ENCODE measurements around the gene PRKG1.
"Not testable (repeated sequence)": the region's sequence is repeated elsewhere in the genome, so short reads cannot be mapped to it uniquely, and the experiment has no call there.

The PRKG1 gene

DNA sequence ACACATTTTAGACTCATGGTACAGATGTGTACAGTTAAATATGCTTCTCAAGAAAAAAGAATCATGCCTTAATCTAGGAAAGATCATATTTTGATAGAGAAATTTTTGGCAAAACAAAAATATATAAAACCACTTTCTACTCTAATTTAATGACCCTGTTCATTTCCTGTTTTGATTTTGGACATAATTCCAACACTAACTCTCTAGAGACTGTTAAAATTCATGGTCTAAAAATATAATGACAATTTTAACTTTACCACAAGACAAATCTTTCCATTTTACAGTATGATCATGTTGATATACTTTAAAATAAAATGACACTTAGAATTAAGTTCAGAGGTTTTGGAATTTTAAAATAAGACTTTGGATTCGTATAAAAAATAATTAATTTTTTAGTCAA, 45.2 kb downstream of the PRKG1 start:
- DNase-seq: no peak

DNA sequence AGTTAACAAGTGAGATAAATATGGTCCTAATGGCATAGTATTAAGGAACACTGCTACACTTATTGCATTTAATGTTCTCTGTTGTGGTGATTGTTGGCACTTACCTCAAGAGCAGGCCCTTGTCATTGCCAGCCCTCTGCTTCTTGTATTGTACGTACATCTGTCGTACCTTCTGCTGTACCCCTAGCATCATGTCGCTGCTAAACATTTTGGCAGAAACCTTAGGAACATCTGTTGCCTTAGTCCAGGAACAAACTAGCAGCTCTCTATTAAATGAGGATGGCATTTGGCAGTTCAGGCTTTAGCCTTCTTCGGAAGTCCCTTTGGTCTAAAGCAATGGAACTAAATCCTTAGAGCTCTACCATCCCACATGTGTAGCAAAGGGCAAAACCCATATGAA, 47.6 kb downstream of the PRKG1 start:
- DNase-seq: no peak

DNA sequence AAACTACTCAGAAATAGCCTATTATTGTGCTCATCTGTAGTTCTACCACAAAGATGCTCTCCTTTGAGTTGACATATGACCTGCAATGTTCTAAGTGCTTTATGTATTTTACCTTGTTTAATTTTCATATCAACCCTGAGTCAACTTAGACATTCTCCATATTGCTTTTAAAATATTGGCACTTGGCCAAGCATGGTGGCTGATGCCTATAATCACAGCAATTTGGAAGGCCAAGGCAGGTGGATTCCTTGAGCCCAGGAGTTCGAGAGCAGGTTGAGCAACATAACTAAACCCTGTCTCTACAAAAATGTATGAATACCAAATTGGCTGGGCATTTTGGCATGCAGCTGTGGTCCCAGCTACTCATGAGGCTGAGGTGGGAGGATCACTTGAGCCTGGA, 50.6 kb downstream of the PRKG1 start:
- no peak for DNase-seq

DNA sequence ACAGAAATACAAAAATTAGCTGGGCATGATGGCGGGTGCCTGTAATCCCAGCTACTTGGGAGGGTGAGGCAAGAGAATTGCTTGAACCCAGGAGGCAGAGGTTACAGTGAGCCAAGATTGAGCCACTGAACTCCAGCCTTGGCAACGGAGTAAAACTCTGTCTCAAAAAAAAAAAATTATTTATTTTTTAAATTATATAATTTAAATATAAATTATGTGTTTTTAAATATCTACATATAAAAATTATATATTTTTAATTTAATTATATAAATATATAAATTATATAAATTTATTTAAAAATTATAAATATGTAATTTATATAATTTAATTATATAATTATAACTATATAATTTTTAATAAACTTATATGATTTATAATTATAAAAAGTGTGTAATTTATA, 51.2 kb downstream of the PRKG1 start:
- DNase-seq: no peak

DNA sequence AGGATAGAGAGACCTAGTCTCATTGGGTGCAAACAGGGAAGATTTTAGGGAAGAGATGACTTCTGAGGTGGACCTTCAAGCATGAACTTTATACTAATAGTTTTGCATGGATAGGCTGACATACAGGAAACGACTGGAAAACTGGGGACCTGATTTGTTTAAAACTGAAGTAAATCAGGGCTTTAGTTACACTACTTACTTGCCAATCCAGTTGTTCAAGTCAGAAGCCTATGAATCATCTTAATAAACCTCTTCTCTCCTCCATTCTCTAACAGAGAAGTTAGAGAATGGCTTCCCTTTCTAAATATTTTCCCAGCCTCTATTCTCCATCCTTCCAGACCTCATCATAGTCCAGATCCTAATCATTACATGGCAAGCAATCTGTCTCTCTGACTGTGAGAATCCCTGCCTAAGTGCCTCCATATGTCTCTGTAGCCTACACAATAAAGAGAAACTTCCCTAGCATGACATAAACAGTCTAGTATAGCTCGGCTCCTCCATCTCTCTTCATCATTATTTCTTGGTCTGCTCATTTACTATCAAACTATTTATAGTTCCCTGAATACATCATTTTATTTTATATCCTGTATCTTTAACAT, 55.8 kb downstream of the PRKG1 start:
- DNase-seq: no peak

DNA sequence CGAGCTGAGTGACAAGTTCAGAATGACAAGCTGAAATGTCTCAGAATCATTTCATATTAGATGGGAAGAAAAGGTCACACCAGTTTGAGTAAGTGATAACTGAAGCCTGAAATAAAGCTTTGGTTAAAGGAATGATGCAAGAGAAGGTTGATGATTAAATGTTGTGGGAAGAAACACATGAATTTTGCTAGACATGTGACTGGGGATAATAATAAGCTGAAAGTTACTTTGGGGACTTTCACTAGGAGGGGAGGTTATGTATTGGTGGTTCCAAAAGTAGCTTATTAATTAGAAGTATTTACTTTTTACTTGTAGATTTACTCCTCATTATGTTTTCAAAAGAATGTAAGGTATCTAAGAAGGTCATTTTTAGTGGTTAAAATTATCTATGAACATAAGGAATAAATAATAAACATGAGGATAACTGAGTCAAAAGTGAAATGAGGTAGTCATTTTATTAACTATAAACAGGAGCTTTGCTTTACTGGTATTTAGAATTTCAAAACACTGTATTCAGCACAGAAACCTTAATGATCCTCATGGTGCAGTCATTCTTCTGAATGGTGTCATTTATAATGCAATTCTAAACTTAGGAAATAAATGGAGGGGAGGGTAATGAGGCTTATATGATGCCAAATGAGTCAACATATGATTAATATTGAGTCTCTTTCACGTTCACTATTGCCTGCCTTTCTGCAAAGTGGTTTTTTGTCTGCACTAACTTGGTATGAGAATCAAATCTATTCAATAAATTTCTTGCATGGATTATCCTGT, 63.7 kb downstream of the PRKG1 start:
- DNase-seq: no peak

DNA sequence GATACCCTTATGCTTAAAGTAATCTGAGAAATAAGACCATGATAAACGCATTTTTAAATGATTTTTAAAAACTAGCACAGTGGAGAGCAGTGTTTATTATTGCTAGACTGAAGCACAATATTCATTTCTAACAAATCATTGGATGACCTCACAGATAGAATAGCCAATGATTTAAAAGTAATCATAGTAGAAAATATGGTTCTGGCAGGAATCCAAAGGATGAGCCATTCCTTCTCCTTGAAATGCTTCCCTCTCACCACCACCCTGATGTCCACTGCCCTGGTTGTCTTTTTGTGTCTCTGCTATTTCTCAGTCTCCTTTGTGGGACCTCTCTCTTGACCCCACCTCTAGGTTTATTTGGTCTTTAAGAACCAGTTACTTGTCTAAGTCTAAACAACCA, 64.9 kb downstream of the PRKG1 start:
- no peak for DNase-seq

DNA sequence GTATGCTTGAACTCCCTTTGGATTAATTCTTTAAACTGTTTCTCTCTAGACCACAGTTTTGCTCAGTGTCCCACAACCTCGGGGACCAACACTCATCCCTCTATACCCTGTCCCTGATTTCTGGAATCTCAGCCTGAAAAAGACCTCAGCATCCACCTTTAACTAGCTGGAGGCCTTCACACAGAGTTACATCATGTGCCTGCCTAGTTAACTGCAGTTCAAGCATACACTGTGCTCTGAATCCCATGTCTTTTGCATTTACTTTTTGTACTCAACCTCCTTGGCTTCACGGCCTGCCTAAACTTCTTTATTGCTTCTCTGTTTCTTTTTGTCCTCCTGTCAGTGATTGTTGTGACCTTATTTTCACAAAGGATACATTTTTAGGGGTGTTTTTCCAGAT, 66.7 kb downstream of the PRKG1 start:
- no peak for DNase-seq

DNA sequence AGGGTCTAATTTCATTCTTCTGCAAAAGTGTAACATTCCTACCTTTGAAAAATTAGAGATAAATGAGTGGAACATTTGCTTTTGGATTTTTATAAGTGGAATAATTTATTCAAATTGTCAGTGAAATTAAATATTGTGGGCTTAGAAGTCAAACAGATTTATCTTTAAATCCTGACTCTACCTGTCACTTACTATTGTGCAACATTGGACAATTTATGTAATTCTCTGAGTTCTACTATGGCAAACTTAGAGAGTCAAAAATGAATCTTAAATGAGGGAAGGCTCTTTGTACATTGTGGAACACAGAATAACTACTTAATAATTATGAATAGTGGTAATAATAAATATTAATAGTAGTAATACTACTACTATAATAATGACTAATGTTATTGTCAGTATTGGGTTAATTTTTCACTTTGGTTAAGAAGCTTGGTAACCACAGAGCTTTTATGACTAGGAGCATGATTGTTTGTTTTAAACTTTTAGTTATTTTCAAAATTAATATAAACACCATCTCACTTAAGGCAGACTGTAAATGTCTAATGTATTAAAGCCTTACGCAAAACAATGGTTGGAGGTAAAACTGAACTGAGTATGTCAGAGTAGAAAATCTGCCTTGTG, 70.0 kb downstream of the PRKG1 start:
- no peak for DNase-seq

DNA sequence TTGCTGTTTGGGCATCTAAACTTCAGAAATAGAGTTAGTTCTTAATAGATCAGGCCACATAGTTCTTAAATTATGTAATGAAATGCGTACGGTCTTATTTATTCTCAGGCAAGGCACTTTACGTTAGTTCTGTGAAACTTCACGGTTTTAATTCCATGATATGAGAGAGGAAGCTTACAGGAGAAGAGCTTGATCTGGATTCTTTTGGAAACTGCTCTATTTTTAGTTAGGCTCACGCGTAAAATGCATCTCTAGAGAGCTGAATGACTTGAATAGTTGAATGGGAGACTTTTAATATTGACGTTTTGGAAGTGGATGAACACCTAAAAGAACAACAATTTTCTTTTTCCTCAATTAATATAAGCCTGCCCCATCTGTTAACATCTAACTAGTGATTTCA, 71.1 kb downstream of the PRKG1 start:
- no peak for DNase-seq

DNA sequence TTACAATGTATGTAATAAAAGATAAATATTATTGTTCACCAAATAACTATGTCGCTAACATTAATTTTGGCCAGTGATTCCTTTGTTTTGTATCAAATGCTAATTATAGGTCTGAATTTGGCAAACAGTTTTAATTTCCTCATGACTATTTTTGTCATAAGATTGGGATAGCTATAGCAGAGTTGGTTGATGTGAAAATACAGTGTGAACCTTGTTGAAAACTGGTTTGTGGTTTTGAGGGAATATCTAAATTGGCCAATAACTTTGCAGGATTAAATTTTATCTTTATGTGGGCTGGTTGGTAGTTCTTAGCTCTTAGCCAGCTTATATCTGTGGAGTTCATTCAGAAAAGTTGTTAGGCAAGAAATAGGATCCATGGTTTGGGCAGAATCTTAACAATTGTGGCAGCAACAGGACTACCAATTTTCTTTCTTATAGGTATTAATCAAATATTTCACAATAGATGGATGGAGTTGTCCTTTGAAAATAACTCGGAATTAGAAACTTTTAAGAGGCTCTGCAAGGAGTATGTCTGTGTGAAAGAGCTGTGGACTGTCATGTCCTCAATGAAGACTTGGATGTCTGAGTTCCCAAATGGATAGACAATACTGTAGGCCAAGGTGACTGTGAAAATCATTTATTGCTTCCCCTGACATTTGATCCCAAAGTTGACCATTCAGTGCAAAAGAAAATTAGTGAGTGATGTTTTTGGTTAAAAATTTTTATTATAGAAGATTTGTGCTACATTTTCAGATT, 73.5 kb downstream of the PRKG1 start:
- DNase-seq: no peak

DNA sequence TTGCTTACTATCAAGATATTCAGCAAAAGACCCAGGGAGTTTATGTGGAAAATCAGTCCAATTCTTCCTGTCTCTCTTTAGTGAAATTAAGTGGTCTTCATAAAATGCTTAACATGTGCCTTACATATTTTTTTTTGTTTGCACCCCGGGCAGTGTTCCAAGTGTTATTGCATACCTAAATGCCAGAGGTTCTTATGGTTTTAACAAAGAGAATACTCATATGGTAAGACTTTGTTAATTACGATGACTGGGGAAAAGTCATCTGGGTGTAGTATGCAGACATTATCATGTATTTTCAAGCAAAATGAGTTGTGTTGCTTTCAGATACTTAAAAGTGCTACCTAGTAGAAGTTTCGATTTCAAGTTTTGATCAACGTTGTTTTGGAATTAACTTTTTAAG, 82.6 kb downstream of the PRKG1 start:
- DNase-seq: no peak

DNA sequence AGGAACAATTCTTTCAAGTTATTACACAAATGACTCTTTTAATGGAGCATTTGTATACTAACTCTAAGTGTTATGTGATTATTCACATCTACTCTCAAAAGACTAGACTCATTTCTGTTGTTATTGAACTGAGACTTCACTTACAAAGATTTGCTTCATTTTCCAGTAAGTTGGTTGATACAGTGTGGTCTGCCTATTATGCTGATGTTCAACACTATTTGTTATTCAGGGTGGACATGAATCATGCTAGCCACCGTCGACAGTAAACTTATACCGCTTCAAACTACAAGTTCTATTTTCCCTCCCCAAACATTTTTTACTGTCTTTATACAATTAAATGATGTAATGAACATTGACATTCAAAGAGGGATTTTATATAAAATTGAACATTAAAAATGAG, 84.5 kb downstream of the PRKG1 start:
- DNase-seq: no peak

DNA sequence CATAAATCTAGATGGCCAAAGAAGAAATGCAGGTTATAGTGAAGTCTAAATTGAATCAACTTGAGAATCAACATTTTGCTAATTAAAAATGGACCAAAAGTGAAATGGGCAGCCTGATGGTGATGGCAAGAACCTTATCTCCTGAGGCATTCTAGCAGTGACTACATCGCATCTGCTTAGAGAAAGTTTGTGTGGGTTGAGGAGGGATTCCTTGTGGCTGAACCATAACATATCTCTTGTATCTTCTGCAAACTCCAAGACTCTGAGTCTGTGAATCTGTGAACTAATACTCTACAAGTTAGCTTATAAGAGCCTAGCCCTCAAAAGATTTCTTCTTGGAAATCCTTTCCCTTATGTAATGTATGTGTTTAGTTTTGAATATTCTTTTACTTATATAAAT, 85.6 kb downstream of the PRKG1 start:
- no peak for DNase-seq

DNA sequence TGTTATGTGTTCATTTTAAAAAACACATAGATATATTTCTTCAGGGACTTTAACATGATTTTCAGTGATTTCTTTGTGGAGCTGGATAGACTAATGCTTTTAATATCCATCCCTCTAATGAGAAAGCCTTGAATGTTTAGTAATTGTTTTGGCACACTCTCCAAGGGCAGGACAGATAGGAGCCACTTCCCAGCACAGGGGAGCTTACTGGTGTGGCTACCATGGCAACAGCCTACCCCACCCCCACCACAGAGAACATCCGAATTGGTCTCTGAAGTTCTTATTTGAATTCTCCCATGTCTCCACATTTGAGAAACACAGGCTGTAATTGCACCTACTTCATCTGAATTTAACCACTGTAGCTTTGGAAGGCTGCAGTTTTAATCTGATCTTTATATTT, 87.7 kb downstream of the PRKG1 start:
- DNase-seq: no peak

DNA sequence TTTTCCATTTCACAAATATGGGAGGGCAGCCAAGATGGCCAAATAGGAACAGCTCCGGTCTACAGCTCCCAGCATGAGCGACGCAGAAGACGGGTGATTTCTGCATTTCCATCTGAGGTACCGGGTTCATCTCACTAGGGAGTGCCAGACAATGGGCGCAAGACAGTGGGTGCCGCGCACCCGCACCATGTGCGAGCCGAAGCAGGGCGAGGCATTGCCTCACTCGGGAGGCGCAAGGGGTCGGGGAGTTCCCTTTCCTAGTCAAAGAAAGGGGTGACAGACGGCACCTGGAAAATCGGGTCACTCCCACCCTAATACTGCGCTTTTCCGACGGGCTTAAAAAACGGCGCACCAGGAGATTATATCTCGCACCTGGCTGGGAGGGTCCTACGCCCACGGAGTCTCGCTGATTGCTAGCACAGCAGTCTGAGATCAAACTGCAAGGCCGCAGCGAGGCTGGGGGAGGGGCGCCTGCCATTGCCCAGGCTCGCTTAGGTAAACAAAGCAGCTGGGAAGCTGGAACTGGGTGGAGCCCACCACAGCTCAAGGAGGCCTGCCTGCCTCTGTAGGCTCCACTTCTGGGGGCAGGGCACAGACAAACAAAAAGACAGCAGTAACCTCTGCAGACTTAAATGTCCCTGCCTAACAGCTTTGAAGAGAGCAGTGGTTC, 89.2 kb downstream of the PRKG1 start:
- not testable (repeated sequence) for DNase-seq

DNA sequence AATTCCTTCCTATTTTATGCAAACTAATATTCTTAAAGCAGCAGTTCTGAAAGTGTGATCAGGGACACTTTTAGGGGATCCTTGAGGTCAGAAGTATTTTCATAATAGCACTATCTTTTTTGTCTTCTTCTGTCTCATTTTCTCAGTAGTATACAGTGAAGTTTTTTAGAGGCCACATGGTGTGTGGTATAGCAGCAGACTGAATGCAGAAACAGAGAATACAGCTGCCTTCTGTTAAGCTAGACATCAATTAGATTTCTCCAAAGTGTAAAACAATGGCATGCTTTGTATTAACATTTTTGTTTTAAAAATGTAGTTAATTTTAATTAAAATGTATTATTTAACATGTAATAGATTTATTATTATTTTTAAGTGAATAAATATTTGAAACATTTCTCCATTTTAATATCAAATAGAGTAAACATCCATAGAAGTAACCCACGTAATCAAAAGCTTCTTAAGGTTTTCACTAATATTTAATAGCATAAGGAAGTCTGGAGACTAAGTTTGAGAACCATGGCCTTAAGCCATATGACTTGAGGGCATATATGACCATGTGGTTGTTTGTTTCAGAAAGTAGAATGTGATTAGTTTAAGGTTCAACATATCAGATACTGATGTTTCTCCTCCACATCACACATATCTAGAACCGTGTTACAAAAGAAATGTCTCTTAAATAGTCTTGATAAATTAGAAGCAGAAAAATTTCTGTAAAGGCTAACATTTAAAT, 94.0 kb downstream of the PRKG1 start:
- no peak for DNase-seq

DNA sequence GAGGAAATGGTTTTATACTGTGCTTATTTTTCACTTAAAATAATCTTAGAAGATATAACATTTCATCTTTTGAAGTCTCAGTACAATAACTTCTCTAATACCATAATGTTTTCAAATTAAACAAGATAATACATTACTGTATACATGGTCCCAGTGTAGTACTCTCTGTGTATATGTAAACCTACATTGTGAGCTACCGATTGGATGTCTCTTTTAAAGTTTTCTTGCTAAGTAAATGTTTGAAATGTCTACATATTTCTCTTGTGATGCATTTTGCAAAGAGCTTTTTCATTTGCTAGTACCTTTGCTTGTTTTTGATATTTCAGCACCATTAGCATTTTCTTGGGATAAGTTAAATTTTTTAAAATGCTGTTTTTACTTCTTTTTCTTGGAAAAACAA, 94.8 kb downstream of the PRKG1 start:
- no peak for DNase-seq

DNA sequence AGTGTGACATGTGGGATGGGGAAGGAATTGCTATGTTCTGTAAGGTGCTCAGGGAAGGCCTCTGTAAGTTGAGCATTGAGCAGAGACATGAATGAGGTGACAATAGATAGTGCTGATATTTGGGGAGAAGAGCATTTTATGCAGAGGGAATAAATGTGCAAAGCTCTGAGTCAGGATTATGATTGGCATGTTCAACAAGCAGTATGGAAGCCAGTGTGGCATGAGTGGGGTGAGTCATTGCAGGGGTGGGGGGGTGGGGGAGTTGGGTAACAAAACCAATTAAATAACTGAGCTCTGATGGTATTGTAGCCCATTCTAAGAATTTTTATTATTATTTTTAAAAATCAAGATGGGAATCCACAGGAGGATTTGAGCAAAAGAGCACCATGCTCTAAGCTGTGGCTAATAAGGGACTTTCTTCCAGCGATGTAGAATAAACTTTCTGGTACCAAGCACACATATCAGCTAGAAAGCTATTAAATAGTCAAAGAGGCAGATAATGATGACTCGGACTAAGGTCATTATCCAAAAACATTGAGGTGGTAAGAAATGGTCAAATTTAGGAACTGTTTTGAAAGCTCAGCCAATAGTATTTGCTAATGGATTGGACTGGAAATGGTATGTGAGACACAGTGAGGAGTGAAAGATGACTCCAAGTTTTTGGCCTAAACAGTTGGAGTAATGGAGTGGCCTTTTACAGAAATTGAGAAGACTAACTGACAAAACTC, 96.4 kb downstream of the PRKG1 start:
- DNase-seq: no peak

DNA sequence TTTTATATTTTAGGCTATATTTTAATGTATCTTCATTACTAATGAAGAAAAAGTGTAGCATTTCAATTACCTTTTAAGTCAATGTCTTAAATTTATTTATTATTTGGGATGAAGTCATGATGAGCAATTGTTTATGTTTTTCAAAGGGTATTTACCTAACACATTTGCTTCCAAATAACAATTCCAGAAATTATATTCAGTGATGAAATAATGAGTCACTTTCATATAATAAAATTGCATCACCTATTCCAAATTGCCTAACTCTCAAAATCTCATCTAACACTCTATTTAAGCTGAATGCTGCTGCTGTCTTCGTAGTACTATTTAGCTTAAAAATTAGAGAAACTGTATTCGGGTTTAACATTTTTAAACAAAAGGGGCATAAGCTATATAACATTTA, 97.7 kb downstream of the PRKG1 start:
- no peak for DNase-seq

DNA sequence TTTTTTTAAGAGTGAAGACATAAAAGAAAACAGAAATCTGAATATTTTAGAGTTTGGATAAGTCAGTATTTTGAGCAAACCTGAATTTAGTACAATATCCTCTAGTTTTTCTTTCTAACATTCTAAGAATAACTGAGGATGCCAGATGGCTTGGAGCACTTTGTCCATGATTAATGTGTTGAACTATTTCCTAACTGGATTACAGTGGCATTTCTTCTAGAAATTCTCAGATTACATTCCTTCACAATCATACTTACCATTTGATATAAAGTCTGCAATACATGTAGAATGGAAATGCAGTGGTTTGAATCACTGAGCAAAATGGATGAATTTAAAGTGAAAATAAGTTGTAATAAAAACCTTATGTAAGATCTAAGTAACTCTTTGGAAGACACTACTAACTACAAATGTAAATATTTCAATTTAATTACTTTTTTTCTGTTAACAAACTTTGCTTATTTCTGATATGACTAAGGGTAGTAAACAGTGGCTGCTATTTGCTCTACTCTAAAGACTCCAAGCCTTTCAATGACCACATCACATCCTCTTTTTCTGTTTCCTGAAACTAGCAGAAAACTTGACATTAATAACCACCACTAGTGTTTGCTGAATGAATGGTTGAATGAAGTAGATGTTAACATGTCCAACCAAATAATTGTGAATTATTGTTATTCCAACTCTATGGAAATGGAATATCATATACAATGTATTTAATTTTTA, 102.8 kb downstream of the PRKG1 start:
- DNase-seq: no peak
